Measurements from ENCODE around the gene SNCA. TPM values are rescaled to one million over a fixed set of nuclear protein-coding genes. Genes with fewer than 3 reads are reported as not detected.

SNCA gene
- polyA plus RNA-seq, 3 donors: 13.2 to 39.4 (median 24.3) TPM

- H3K9me3 ChIP-seq (replicated peaks in 1 of 2; ENCODE audit: control insufficient read depth in 1 of 2, insufficient read depth in 1 of 2, low read length in 2 of 2): peaks cover 0 to 4% of the 10 kb centered on the region in 2 donors
- no peak overlapping the region for H3K9ac ChIP-seq (ENCODE audit: insufficient read depth, low read length, poor library complexity, severe bottlenecking)
- Mint-ChIP-seq H3K36me3 (peaks cover 6% of the 10 kb centered on the region in 2 donors), H3K27me3 (ENCODE audit: low read depth in 3 of 3) (peaks cover 0 to 2% (median 0%) of the 10 kb centered on the region in 3 donors), H3K27ac (no peak overlapping the region), H3K4me1 (no peaks in the 10 kb centered on the region), H3K4me3 (no peak overlapping the region), H3K9me3 (peaks cover 13 to 26% (median 18%) of the 10 kb centered on the region in 7 donors)
- intact Hi-C loops (cut with micrococcal nuclease): no loop called here
- no peak overlapping the region for H2AFZ ChIP-seq (ENCODE audit: insufficient read depth, low read depth, low read length, poor library complexity, severe bottlenecking)
- TF ChIP-seq CTCF (IDR thresholded peaks at IDR 0.05): no peak
- H3K4me1 ChIP-seq (ENCODE audit: control insufficient read depth in 1 of 2, insufficient read depth in 2 of 2, low read length in 2 of 2): no peaks in the 10 kb centered on the region
- no peak for DNase-seq
- H3K27ac ChIP-seq (ENCODE audit: low read depth in 1 of 2, low read length in 2 of 2): no peak overlapping the region
- no peak overlapping the region for H3K4me2 ChIP-seq (replicated peaks; ENCODE audit: extremely low read depth, low read length, poor library complexity, severe bottlenecking)
- H3K27me3 ChIP-seq (ENCODE audit: control insufficient read depth in 2 of 2, insufficient read depth in 2 of 2, low read length in 2 of 2): no peaks in the 10 kb centered on the region
- H3K36me3 ChIP-seq (replicated peaks in 1 of 2; ENCODE audit: control insufficient read depth in 1 of 2, insufficient read depth in 2 of 2, low read length in 2 of 2): no peaks in the 10 kb centered on the region
- no peak overlapping the region for H3K4me3 ChIP-seq (replicated peaks in 1 of 3; ENCODE audit: low read depth in 2 of 3, low read length in 3 of 3)
- no peaks in the 10 kb centered on the region for H4K20me1 ChIP-seq (ENCODE audit: insufficient read depth, low read length)
- no peaks in the 10 kb centered on the region for H3K79me2 ChIP-seq (ENCODE audit: insufficient read depth, low read length)
- no CpG with 5 or more reads among the region's 2 CpGs for WGBS (ENCODE audit: insufficient coverage)
Observed at GRCh38 chr4:89781321-89781720, 55.6 kb downstream of the SNCA start.

GRCh38 chr4:89773805-89774204 is 63.2 kb downstream of the SNCA start:
- peaks cover 11 to 20% (median 14%) of the 10 kb centered on the region in 7 donors for H3K9me3 Mint-ChIP-seq
- no peaks in the 10 kb centered on the region for H4K20me1 ChIP-seq (ENCODE audit: insufficient read depth, low read length)
- H3K4me3 ChIP-seq (replicated peaks in 1 of 3; ENCODE audit: low read depth in 2 of 3, low read length in 3 of 3): no peak overlapping the region
- no peaks in the 10 kb centered on the region for H3K79me2 ChIP-seq (ENCODE audit: insufficient read depth, low read length)
- H3K36me3 ChIP-seq (replicated peaks in 1 of 2; ENCODE audit: control insufficient read depth in 1 of 2, insufficient read depth in 2 of 2, low read length in 2 of 2): no peaks in the 10 kb centered on the region
- peaks cover 0 to 4% of the 10 kb centered on the region in 2 donors for H3K9me3 ChIP-seq (replicated peaks in 1 of 2; ENCODE audit: control insufficient read depth in 1 of 2, insufficient read depth in 1 of 2, low read length in 2 of 2)
- no peaks in the 10 kb centered on the region for H3K27me3 ChIP-seq (ENCODE audit: control insufficient read depth in 2 of 2, insufficient read depth in 2 of 2, low read length in 2 of 2)
- H3K36me3 Mint-ChIP-seq: peaks cover 0 to 4% of the 10 kb centered on the region in 2 donors
- 100% methylated on average over 1 of the region's 2 CpGs for WGBS (ENCODE audit: insufficient coverage)
- intact Hi-C loops (cut with micrococcal nuclease): no loop called here
- no peak for TF ChIP-seq CTCF (IDR thresholded peaks at IDR 0.05)
- H3K4me2 ChIP-seq (replicated peaks; ENCODE audit: extremely low read depth, low read length, poor library complexity, severe bottlenecking): no peak overlapping the region
- no peak overlapping the region for H3K27ac Mint-ChIP-seq
- no peak overlapping the region for H3K27ac ChIP-seq (ENCODE audit: low read depth in 1 of 2, low read length in 2 of 2)
- no peak overlapping the region for H3K9ac ChIP-seq (ENCODE audit: insufficient read depth, low read length, poor library complexity, severe bottlenecking)
- DNase-seq: no peak
- no peak overlapping the region for H3K4me3 Mint-ChIP-seq
- no peak overlapping the region for H2AFZ ChIP-seq (ENCODE audit: insufficient read depth, low read depth, low read length, poor library complexity, severe bottlenecking)
- no peaks in the 10 kb centered on the region for H3K4me1 ChIP-seq (ENCODE audit: control insufficient read depth in 1 of 2, insufficient read depth in 2 of 2, low read length in 2 of 2)
- no peaks in the 10 kb centered on the region for H3K4me1 Mint-ChIP-seq
- H3K27me3 Mint-ChIP-seq (ENCODE audit: low read depth in 3 of 3): no peaks in the 10 kb centered on the region
